ENCODE results near the gene SHISA6.
"Not testable (repeated sequence)": the region's sequence is repeated elsewhere in the genome, so short reads cannot be mapped to it uniquely, and the experiment has no call there.

The SHISA6 gene

GRCh38 chr17:11267999-11268575 is 27.1 kb downstream of the SHISA6 start:
- no peak for DNase-seq (ENCODE audit: low read depth)

GRCh38 chr17:11269210-11269609 is 28.2 kb downstream of the SHISA6 start:
- no peak for DNase-seq (ENCODE audit: low read depth)

GRCh38 chr17:11272191-11272590 is 31.2 kb downstream of the SHISA6 start:
- DNase-seq (ENCODE audit: low read depth): no peak

GRCh38 chr17:11273596-11273995 is 32.6 kb downstream of the SHISA6 start:
- no peak for DNase-seq (ENCODE audit: low read depth)

- no peak for DNase-seq (ENCODE audit: low read depth)
Observed at GRCh38 chr17:11274106-11274505, 33.1 kb downstream of the SHISA6 start.

- DNase-seq (ENCODE audit: low read depth): no peak
Observed at GRCh38 chr17:11276486-11276885, 35.5 kb downstream of the SHISA6 start.

GRCh38 chr17:11278186-11278991 is 37.4 kb downstream of the SHISA6 start:
- DNase-seq (ENCODE audit: low read depth): no peak

- no peak for DNase-seq (ENCODE audit: low read depth)
Observed at GRCh38 chr17:11278992-11279270, 37.9 kb downstream of the SHISA6 start.

- no peak for DNase-seq (ENCODE audit: low read depth)
Observed at GRCh38 chr17:11279776-11280344, 38.8 kb downstream of the SHISA6 start.

GRCh38 chr17:11282586-11282985 is 41.6 kb downstream of the SHISA6 start:
- DNase-seq (ENCODE audit: low read depth): no peak

- DNase-seq (ENCODE audit: low read depth): no peak
Observed at GRCh38 chr17:11284811-11285210, 43.8 kb downstream of the SHISA6 start.

GRCh38 chr17:11285946-11286345 is 44.9 kb downstream of the SHISA6 start:
- DNase-seq (ENCODE audit: low read depth): no peak

- no peak for DNase-seq (ENCODE audit: low read depth)
Observed at GRCh38 chr17:11287791-11288190, 46.8 kb downstream of the SHISA6 start.

GRCh38 chr17:11290814-11291213 is 49.8 kb downstream of the SHISA6 start:
- no peak for DNase-seq (ENCODE audit: low read depth)

- DNase-seq (ENCODE audit: low read depth): no peak
Observed at GRCh38 chr17:11292491-11292890, 51.5 kb downstream of the SHISA6 start.

- no peak for DNase-seq (ENCODE audit: low read depth)
Observed at GRCh38 chr17:11293480-11293879, 52.5 kb downstream of the SHISA6 start.

- no peak for DNase-seq (ENCODE audit: low read depth)
Observed at GRCh38 chr17:11294826-11295225, 53.8 kb downstream of the SHISA6 start.

- DNase-seq (ENCODE audit: low read depth): peak; percentile 8
Observed at GRCh38 chr17:11296994-11297393, 56.0 kb downstream of the SHISA6 start.

GRCh38 chr17:11298401-11298800 is 57.4 kb downstream of the SHISA6 start:
- DNase-seq (ENCODE audit: low read depth): no peak

- DNase-seq (ENCODE audit: low read depth): no peak
Observed at GRCh38 chr17:11300201-11300600, 59.2 kb downstream of the SHISA6 start.

GRCh38 chr17:11300738-11301137 is 59.7 kb downstream of the SHISA6 start:
- no peak for DNase-seq (ENCODE audit: low read depth)

- DNase-seq (ENCODE audit: low read depth): not testable (repeated sequence)
Observed at GRCh38 chr17:11301874-11302273, 60.9 kb downstream of the SHISA6 start.

GRCh38 chr17:11302401-11303186 is 61.6 kb downstream of the SHISA6 start:
- no peak for DNase-seq (ENCODE audit: low read depth)

Data from iris pigment epithelial cell (primary cell).